Nephron (organoid): ENCODE results near the gene FLCN.
A peak's percentile ranks its signal among the peaks of the same experiment; 100 is the strongest.

Source experiments
- H3K27ac Mint-ChIP-seq, 3 experiments: 2 replicates each; pipeline ENCODE4 v1.8.0; 2020; ENCODE audit warnings: mixed read lengths in 3 of 3, mild to moderate bottlenecking in 2 of 3, moderate library complexity in 1 of 3
- H3K27me3 Mint-ChIP-seq: 2 replicates; pipeline ENCODE4 v1.8.0; 2021; ENCODE audit warnings: low read depth, mild to moderate bottlenecking, moderate library complexity, mixed read lengths
- H3K36me3 Mint-ChIP-seq: 2 replicates; pipeline ENCODE4 v1.8.0; 2020; ENCODE audit warnings: low read depth, mixed read lengths
- H3K4me1 Mint-ChIP-seq: 2 replicates; pipeline ENCODE4 v1.8.0; 2020; ENCODE audit warnings: mixed read lengths
- H3K4me3 Mint-ChIP-seq, 3 experiments: 2 replicates each; pipeline ENCODE4 v1.8.0; 2020; ENCODE audit warnings: mild to moderate bottlenecking in 3 of 3, mixed read lengths in 3 of 3, moderate library complexity in 2 of 3
- H3K9me3 Mint-ChIP-seq: 2 replicates; pipeline ENCODE4 v1.8.0; 2020; ENCODE audit warnings: mixed read lengths
- CTCF ChIP-seq, 3 experiments: fragments of 200-600 bp; sonication (generic); IDR thresholded peaks; one replicate each; pipeline ENCODE4 v1.5.0; 2021; ENCODE audit warnings: antibody characterized with exemption in 3 of 3; ENCODE audit not compliant: unreplicated experiment in 3 of 3

Gene FLCN

GRCh38 chr17:17241656-17242055 is 4.7 kb upstream of the FLCN start:
- Mint-ChIP-seq H3K27ac (no peak overlapping the region), H3K9me3 (no peaks in the 10 kb centered on the region), H3K4me1 (no peaks in the 10 kb centered on the region), H3K36me3 (peaks cover 3% of the 10 kb centered on the region), H3K4me3 (peak overlapping the region in 1 of 3 experiments; percentile 15), H3K27me3 (no peaks in the 10 kb centered on the region)
- TF ChIP-seq CTCF (IDR thresholded peaks at IDR 0.05; ENCODE audit: unreplicated experiment in 3 of 3), result no peak

GRCh38 chr17:17239832-17240231 is 2.9 kb upstream of the FLCN start:
- Mint-ChIP-seq H3K36me3 (no peaks in the 10 kb centered on the region), H3K4me1 (peaks cover 16% of the 10 kb centered on the region), H3K4me3 (peak overlapping the region; percentile 91 to 98 (median 97)), H3K27ac (peak overlapping the region; percentile 99 to 100 (median 100)), H3K9me3 (no peaks in the 10 kb centered on the region), H3K27me3 (no peaks in the 10 kb centered on the region)
- no peak for TF ChIP-seq CTCF (IDR thresholded peaks at IDR 0.05; ENCODE audit: unreplicated experiment in 3 of 3)

- Mint-ChIP-seq H3K4me3 (peak overlapping the region; percentile 91 to 98 (median 97)), H3K36me3 (peaks cover 8% of the 10 kb centered on the region), H3K4me1 (peaks cover 29% of the 10 kb centered on the region), H3K27me3 (no peaks in the 10 kb centered on the region), H3K9me3 (no peaks in the 10 kb centered on the region), H3K27ac (peak overlapping the region; percentile 98 to 100 (median 99))
- TF ChIP-seq CTCF (IDR thresholded peaks at IDR 0.05; ENCODE audit: unreplicated experiment in 3 of 3), result no peak
Measured at GRCh38 chr17:17236295-17237025, 508 bp downstream of the FLCN start.

GRCh38 chr17:17235212-17236174 is 1.5 kb downstream of the FLCN start:
- Mint-ChIP-seq H3K36me3 (peaks cover 12% of the 10 kb centered on the region), H3K4me1 (peaks cover 30% of the 10 kb centered on the region), H3K9me3 (no peaks in the 10 kb centered on the region), H3K27ac (peak overlapping the region; percentile 98 to 100 (median 99)), H3K27me3 (no peaks in the 10 kb centered on the region), H3K4me3 (peak overlapping the region; percentile 91 to 98 (median 97))
- no peak for TF ChIP-seq CTCF (IDR thresholded peaks at IDR 0.05; ENCODE audit: unreplicated experiment in 3 of 3)

- Mint-ChIP-seq H3K27ac (peak overlapping the region; percentile 51 to 76 (median 74)), H3K4me3 (peak overlapping the region in 2 of 3 experiments; percentile 52 to 59), H3K36me3 (peaks cover 30% of the 10 kb centered on the region), H3K27me3 (no peaks in the 10 kb centered on the region), H3K9me3 (no peaks in the 10 kb centered on the region), H3K4me1 (peaks cover 30% of the 10 kb centered on the region)
- no peak for TF ChIP-seq CTCF (IDR thresholded peaks at IDR 0.05; ENCODE audit: unreplicated experiment in 3 of 3)
Measured at GRCh38 chr17:17232303-17232621, 4.7 kb downstream of the FLCN start.
